SK-N-SH treated with all-trans-retinoic acid at 6 μM for 48 hours (cell line): ENCODE results near the gene EHD1.

Source experiments
- ESRRG ChIP-seq: fragments of 250-450 bp; sonication (Bioruptor Pico); IDR thresholded peaks from 2 replicates; pipeline ENCODE4 v1.6.1; 2021; ENCODE audit warnings: mild to moderate bottlenecking
- GLIS3 ChIP-seq: fragments of 250-450 bp; sonication (Bioruptor Pico); IDR thresholded peaks from 2 replicates; pipeline ENCODE4 v1.5.0; 2020; ENCODE audit warnings: mild to moderate bottlenecking, moderate library complexity

DNA sequence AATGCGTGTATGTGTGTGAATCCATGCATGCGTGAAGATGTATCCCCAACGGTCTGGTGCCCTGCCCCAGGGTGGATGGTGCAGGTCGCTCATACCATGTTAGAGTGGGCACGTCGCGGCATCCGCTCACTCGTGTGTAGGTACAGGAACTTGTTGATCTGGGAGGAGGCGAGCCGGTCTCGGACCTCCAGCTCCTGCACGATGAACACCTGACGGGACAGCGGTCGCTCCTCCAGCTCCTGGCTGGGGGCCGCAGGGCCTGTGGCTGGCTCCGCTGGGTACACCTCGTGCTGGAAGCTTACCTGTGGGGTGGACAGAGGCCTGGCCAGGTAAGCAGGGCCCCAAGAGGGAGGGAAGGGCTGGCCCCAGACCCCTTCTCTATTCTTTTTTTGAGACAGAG, 20.1 kb upstream of the EHD1 start:
- TF ChIP-seq ESRRG (CRISPR knock-in tag) (no peak), GLIS3 (no peak)
